Kidney (tissue), 14 donors: ENCODE data around the gene APP. TPM values are rescaled to one million over a fixed set of nuclear protein-coding genes. Genes with fewer than 3 reads are reported as not detected.

ENCODE experiments used
- DNase-seq, 5 donors: peaks; one replicate each; pipeline ENCODE4 v3.0.0-alpha.2; 2013 to 2020
- FAIRE-seq: peaks from 2 replicates; lab custom pipeline; 2012; peaks lifted over from hg19 to GRCh38; lab: Jason Lieb, UNC
- H3K27ac ChIP-seq, 2 donors: one replicate each; pipeline ENCODE4 v1.7.0; 2013; ENCODE audit warnings: low read depth in 2 of 2, low read length in 2 of 2, inconsistent platforms in 1 of 2
- H3K27me3 ChIP-seq: one replicate; pipeline ENCODE4 v1.7.1; 2013; ENCODE audit warnings: low read length, inconsistent platforms; ENCODE audit not compliant: control insufficient read depth, insufficient read depth
- H3K36me3 ChIP-seq, 3 donors: one replicate each; pipeline versions ENCODE4 v1.7.0 to v1.7.1; 2013; ENCODE audit warnings: low read length in 3 of 3, control low read depth in 1 of 3, inconsistent platforms in 1 of 3; ENCODE audit not compliant: insufficient read depth in 3 of 3, control insufficient read depth in 2 of 3
- H3K4me1 ChIP-seq, 3 donors: one replicate each; pipeline versions ENCODE4 v1.7.0 to v1.7.1; 2013; ENCODE audit warnings: low read length in 3 of 3, inconsistent platforms in 1 of 3, low read depth in 1 of 3; ENCODE audit not compliant: control insufficient read depth in 2 of 3, insufficient read depth in 2 of 3
- H3K4me3 ChIP-seq, 3 donors: one replicate each; pipeline versions ENCODE4 v1.7.0 to v1.8.1; 2013; ENCODE audit warnings: low read length in 3 of 3, control low read depth in 1 of 3, inconsistent platforms in 1 of 3
- H3K9ac ChIP-seq, 3 donors: one replicate each; pipeline versions ENCODE4 v1.7.0 to v1.7.1; 2013; ENCODE audit warnings: low read length in 3 of 3, control low read depth in 1 of 3, inconsistent platforms in 1 of 3
- H3K9me3 ChIP-seq, 3 donors: one replicate each; pipeline versions ENCODE4 v1.7.0 to v1.7.1; 2013; ENCODE audit warnings: low read length in 3 of 3, control low read depth in 1 of 3, inconsistent platforms in 1 of 3; ENCODE audit not compliant: control insufficient read depth in 2 of 3, insufficient read depth in 1 of 3
- CTCF ChIP-seq: IDR thresholded peaks from 3 replicates; pipeline ENCODE4 v1.5.1; 2012; ENCODE audit warnings: mild to moderate bottlenecking, moderate library complexity, borderline replicate concordance; ENCODE audit not compliant: insufficient read depth; ENCODE audit errors: extremely low read depth
- intact Hi-C: fragments of 100-400 bp; cut with DNase I; formaldehyde crosslinking; loops from one replicate; pipeline ENCODE4 v1.11.1; 2022
- polyA plus RNA-seq: library from polyadenylated mRNA; stranded (reverse); fragments of 350-450 nt; fragmentation: Illumina TruSeq; extraction: RNeasy Lipid Tissue Mini Kit (QIAGEN cat#74804); gene quantifications from one replicate; pipeline ENCODE4 v1.2.3, GENCODE V29; 2014; ENCODE audit warnings: low read depth, low replicate concordance; ENCODE audit not compliant: insufficient read depth
- total RNA-seq: library from RNA; stranded (reverse); fragmentation: NEBNext Ultra II Directional; extraction: Animal tissue kit (Norgen Biotek cat#: 25700); gene quantifications from one replicate; pipeline ENCODE4 v1.2.1, GENCODE V29; 2021
- donor health status: control.
- donor health status: control.
- donor health status: control.
- donor health status: control.
- donor health status: control.
- donor health status: DM: yes; HTN: yes; CAD: no.
- donor health status: Normal renal cell carcinoma (clear cell type).

Gene APP
- total and polyA plus RNA-seq, 2 donors from 2014 or later: 472 to 1,303 TPM

- DNase-seq: no peak
- no peak for TF ChIP-seq CTCF
- Histone ChIP-seq H3K9me3 (no peaks in the 10 kb centered on the region), H3K4me1 (peaks cover 0 to 12% (median 8%) of the 10 kb centered on the region in 3 donors), H3K9ac (no peak overlapping the region), H3K27me3 (no peaks in the 10 kb centered on the region), H3K4me3 (no peak overlapping the region), H3K36me3 (peaks cover 0 to 3% (median 0%) of the 10 kb centered on the region in 3 donors), H3K27ac (no peak overlapping the region)
- FAIRE-seq: no peak
- intact Hi-C loops: no loop called here
These were observed 254.3 kb downstream of the APP start for GRCh38 chr21:25916226-25916625.

GRCh38 chr21:25913479-25913878, 257.1 kb downstream of the APP start:
- Histone ChIP-seq H3K9ac (no peak overlapping the region), H3K36me3 (peaks cover 0 to 3% (median 0%) of the 10 kb centered on the region in 3 donors), H3K27ac (no peak overlapping the region), H3K27me3 (no peaks in the 10 kb centered on the region), H3K4me3 (no peak overlapping the region), H3K4me1 (peaks cover 0 to 12% (median 8%) of the 10 kb centered on the region in 3 donors), H3K9me3 (no peaks in the 10 kb centered on the region)
- no peak for FAIRE-seq
- no peak for TF ChIP-seq CTCF
- intact Hi-C loops: no loop called here
- no peak for DNase-seq

- H3K36me3 ChIP-seq: peaks cover 0 to 3% (median 0%) of the 10 kb centered on the region in 3 donors
- H3K9me3 ChIP-seq: no peaks in the 10 kb centered on the region
- H3K4me1 ChIP-seq: peaks cover 0 to 12% (median 8%) of the 10 kb centered on the region in 3 donors
- intact Hi-C loops: no loop called here
- no peak for FAIRE-seq
- DNase-seq: no peak
- H3K9ac ChIP-seq: no peak overlapping the region
- no peaks in the 10 kb centered on the region for H3K27me3 ChIP-seq
- peak overlapping the region in 1 of 2 donors; percentile 29 for H3K27ac ChIP-seq
- TF ChIP-seq CTCF: no peak
- H3K4me3 ChIP-seq: no peak overlapping the region
These were observed 258.2 kb downstream of the APP start for GRCh38 chr21:25912402-25912746.

GRCh38 chr21:25911730-25912401, 258.7 kb downstream of the APP start:
- no peak overlapping the region for H3K9ac ChIP-seq
- TF ChIP-seq CTCF: no peak
- peak overlapping the region in 1 of 2 donors; percentile 29 for H3K27ac ChIP-seq
- peaks cover 0 to 12% (median 8%) of the 10 kb centered on the region in 3 donors for H3K4me1 ChIP-seq
- intact Hi-C loops: no loop called here
- no peaks in the 10 kb centered on the region for H3K9me3 ChIP-seq
- no peak for FAIRE-seq
- H3K36me3 ChIP-seq: peaks cover 0 to 3% (median 0%) of the 10 kb centered on the region in 3 donors
- no peak for DNase-seq
- H3K27me3 ChIP-seq: no peaks in the 10 kb centered on the region
- H3K4me3 ChIP-seq: no peak overlapping the region
